Endodermal cell (in vitro differentiated cells): ENCODE data around the gene DNM1. TPM values are rescaled to one million over a fixed set of nuclear protein-coding genes. Genes with fewer than 3 reads are reported as not detected.

Experiments used
- DNase-seq: peaks from one replicate; pipeline ENCODE4 v3.0.0-alpha.2; 2017
- H3K27ac ChIP-seq: 2 replicates; pipeline ENCODE4 v1.5.1; 2013; ENCODE audit warnings: mild to moderate bottlenecking, low read depth, low read length, moderate library complexity
- H3K27me3 ChIP-seq: 2 replicates; pipeline ENCODE4 v1.6.1; 2013; ENCODE audit warnings: mild to moderate bottlenecking, low read length, moderate library complexity; ENCODE audit not compliant: insufficient read depth, control insufficient read depth, poor library complexity, severe bottlenecking
- H3K36me3 ChIP-seq: 2 replicates; pipeline ENCODE4 v1.7.0; 2013; ENCODE audit warnings: mild to moderate bottlenecking, low read length, moderate library complexity; ENCODE audit not compliant: control insufficient read depth, insufficient read depth
- H3K4me1 ChIP-seq: one replicate; pipeline ENCODE4 v1.7.0; 2013; ENCODE audit warnings: low read length; ENCODE audit not compliant: control insufficient read depth, insufficient read depth
- H3K4me3 ChIP-seq: 2 replicates; pipeline ENCODE4 v1.5.1; 2013; ENCODE audit warnings: mild to moderate bottlenecking, low read length, moderate library complexity
- H3K9ac ChIP-seq: 2 replicates; pipeline ENCODE4 v1.6.1; 2013; ENCODE audit warnings: mild to moderate bottlenecking, low read length, moderate library complexity; ENCODE audit not compliant: poor library complexity, severe bottlenecking; ENCODE audit errors: extremely low read depth
- H3K9me3 ChIP-seq: 2 replicates; pipeline ENCODE4 v1.6.1; 2013; ENCODE audit warnings: mild to moderate bottlenecking, low read length, moderate library complexity; ENCODE audit not compliant: control insufficient read depth
- H3K27ac Mint-ChIP-seq: 2 replicates; pipeline ENCODE4 v1.8.0; 2020; ENCODE audit warnings: mixed read lengths
- H3K27me3 Mint-ChIP-seq: 2 replicates; pipeline ENCODE4 v1.8.0; 2021; ENCODE audit warnings: mild to moderate bottlenecking, mixed read lengths; ENCODE audit not compliant: insufficient read depth
- H3K36me3 Mint-ChIP-seq: 2 replicates; pipeline ENCODE4 v1.8.0; 2020; ENCODE audit warnings: low read depth, mixed read lengths
- H3K4me1 Mint-ChIP-seq: 2 replicates; pipeline ENCODE4 v1.8.0; 2020; ENCODE audit warnings: mixed read lengths
- H3K4me3 Mint-ChIP-seq: 2 replicates; pipeline ENCODE4 v1.8.0; 2020; ENCODE audit warnings: mild to moderate bottlenecking, moderate library complexity, mixed read lengths
- H3K9me3 Mint-ChIP-seq: 2 replicates; pipeline ENCODE4 v1.8.0; 2020; ENCODE audit warnings: mild to moderate bottlenecking, mixed read lengths
- CTCF ChIP-seq: fragments of 200-600 bp; sonication (generic); conservative IDR thresholded peaks from 2 replicates; pipeline ENCODE4 v1.5.0; 2021; ENCODE audit warnings: antibody characterized with exemption, mild to moderate bottlenecking
- WGBS, 2 experiments: methylation state at CpG; one replicate each; pipeline versions ENCODE4 v1.1.5 to v1.1.7; 2013; ENCODE audit warnings: missing lambda C conversion rate in 2 of 2, mixed read lengths in 1 of 2; ENCODE audit not compliant: insufficient coverage in 1 of 2, insufficient read length in 1 of 2; 5-methylcytosine and 5-hydroxymethylcytosine counted together
- total RNA-seq, 2 donors: library from RNA; stranded (reverse); fragmentation: NEBNext Ultra II Directional in 1 of 2; extraction: Animal tissue kit (Norgen Biotek cat#: 25700) in 1 of 2; gene quantifications; 2 replicates in 1 of 2; 3 replicates in 1 of 2; pipeline ENCODE4 v1.2.1, GENCODE V29; 2021

DNM1 gene
- total RNA-seq, 2 donors from 2014 or later = 55.8 to 147 TPM

- DNase-seq = no peak
- Histone ChIP-seq H3K9ac (no peak overlapping the region), H3K36me3 (no peaks in the 10 kb centered on the region), H3K4me3 (no peak overlapping the region), H3K27me3 (no peaks in the 10 kb centered on the region), H3K9me3 (no peaks in the 10 kb centered on the region), H3K4me1 (no peaks in the 10 kb centered on the region), H3K27ac (no peak overlapping the region)
- no peaks in the 10 kb centered on the region for H3K9me3 Mint-ChIP-seq
- H3K27me3 Mint-ChIP-seq = no peaks in the 10 kb centered on the region
- no peak overlapping the region for H3K4me3 Mint-ChIP-seq
- no peak overlapping the region for H3K27ac Mint-ChIP-seq
- 90 to 99% methylated on average over 2 of the region's 2 CpGs for WGBS, 2 experiments
- no peak for TF ChIP-seq CTCF
- no peaks in the 10 kb centered on the region for H3K36me3 Mint-ChIP-seq
- H3K4me1 Mint-ChIP-seq = no peaks in the 10 kb centered on the region
Observed at GRCh38 chr9:128297221-128297773, 94.1 kb downstream of the DNM1 start.

- H3K9ac ChIP-seq = no peak overlapping the region
- no peaks in the 10 kb centered on the region for H3K9me3 ChIP-seq
- H3K4me3 ChIP-seq = no peak overlapping the region
- Mint-ChIP-seq H3K4me1 (no peaks in the 10 kb centered on the region), H3K27me3 (no peaks in the 10 kb centered on the region), H3K36me3 (no peaks in the 10 kb centered on the region), H3K9me3 (no peaks in the 10 kb centered on the region), H3K4me3 (no peak overlapping the region), H3K27ac (no peak overlapping the region)
- no peaks in the 10 kb centered on the region for H3K36me3 ChIP-seq
- no peak for TF ChIP-seq CTCF
- no peaks in the 10 kb centered on the region for H3K27me3 ChIP-seq
- no peaks in the 10 kb centered on the region for H3K4me1 ChIP-seq
- H3K27ac ChIP-seq = no peak overlapping the region
- WGBS, 2 experiments = 92 to 95% methylated on average over 16 to 20 of the region's 20 CpGs
- DNase-seq = no peak
Observed at GRCh38 chr9:128298535-128299482, 95.6 kb downstream of the DNM1 start.

- 89 to 93% methylated on average over 5 to 9 of the region's 9 CpGs for WGBS, 2 experiments
- peak overlapping the region; percentile 11 for H3K27ac Mint-ChIP-seq
- H3K9me3 Mint-ChIP-seq = no peaks in the 10 kb centered on the region
- no peak overlapping the region for H3K4me3 ChIP-seq
- DNase-seq = no peak
- H3K27me3 ChIP-seq = no peaks in the 10 kb centered on the region
- peaks cover 13% of the 10 kb centered on the region for H3K36me3 Mint-ChIP-seq
- peaks cover 4% of the 10 kb centered on the region for H3K4me1 Mint-ChIP-seq
- H3K4me3 Mint-ChIP-seq = no peak overlapping the region
- H3K4me1 ChIP-seq = no peaks in the 10 kb centered on the region
- TF ChIP-seq CTCF = no peak
- H3K27me3 Mint-ChIP-seq = no peaks in the 10 kb centered on the region
- no peak overlapping the region for H3K9ac ChIP-seq
- no peak overlapping the region for H3K27ac ChIP-seq
- no peaks in the 10 kb centered on the region for H3K9me3 ChIP-seq
- peaks cover 11% of the 10 kb centered on the region for H3K36me3 ChIP-seq
Observed at GRCh38 chr9:128304136-128304970, 101.2 kb downstream of the DNM1 start.
